Measurements from ENCODE around the gene ZNF621.
A peak's percentile ranks its signal among the peaks of the same experiment; 100 is the strongest.

The ZNF621 gene

GRCh38 chr3:40524568-40525285 lies at the start of gene ZNF621:
Gene ZNF621, plus strand, starts transcription at chr3:40524960. Its CDS starts 881 bp downstream, at chr3:40525841.
- Histone ChIP-seq H3K9me3 (ENCODE audit: control insufficient read depth, insufficient read depth, low read length) (no peaks in the 10 kb centered on the region), H3K27ac (ENCODE audit: low read depth, low read length) (no peak within 1 kb of the TSS), H3K4me3 (ENCODE audit: low read length) (peak within 1 kb of the TSS; percentile 98), H4K20me1 (ENCODE audit: control insufficient read depth, insufficient read depth, low read depth, low read length) (no peaks in the 10 kb centered on the region), H3K4me2 (ENCODE audit: low read length) (peak within 1 kb of the TSS; percentile 92), H3K27me3 (ENCODE audit: control insufficient read depth, low read length) (no peaks in the 10 kb centered on the region), H3K36me3 (ENCODE audit: control insufficient read depth, low read length) (peaks cover 9% of the 10 kb centered on the region), H3K79me2 (ENCODE audit: control insufficient read depth, low read length) (peaks cover 14% of the 10 kb centered on the region), H3F3A (ENCODE audit: control insufficient read depth, insufficient read depth) (no peaks in the 10 kb centered on the region), H3K4me1 (ENCODE audit: control insufficient read depth, low read length) (peaks cover 20% of the 10 kb centered on the region), H3K9me2 (replicated peaks; ENCODE audit: control insufficient read depth, low read length) (no peaks in the 10 kb centered on the region)
- TF ChIP-seq EZH2phosphoT487 (IDR thresholded peaks at IDR 0.05; ENCODE audit: borderline replicate concordance, low read length) (no peak), CTCF (IDR thresholded peaks at IDR 0.05; ENCODE audit: low read depth, low read length, poor library complexity, severe bottlenecking) (no peak)

- no peak within 1 kb of the TSS for H3K27ac ChIP-seq (ENCODE audit: low read depth, low read length)
- H4K20me1 ChIP-seq (ENCODE audit: control insufficient read depth, insufficient read depth, low read depth, low read length): no peaks in the 10 kb centered on the region
- peak within 1 kb of the TSS; percentile 87 for H3K4me2 ChIP-seq (ENCODE audit: low read length)
- TF ChIP-seq EZH2phosphoT487 (IDR thresholded peaks at IDR 0.05; ENCODE audit: borderline replicate concordance, low read length): no peak
- TF ChIP-seq CTCF (IDR thresholded peaks at IDR 0.05; ENCODE audit: low read depth, low read length, poor library complexity, severe bottlenecking): no peak
- H3K36me3 ChIP-seq (ENCODE audit: control insufficient read depth, low read length): peaks cover 24% of the 10 kb centered on the region
- H3K79me2 ChIP-seq (ENCODE audit: control insufficient read depth, low read length): peaks cover 8% of the 10 kb centered on the region
- H3K9me2 ChIP-seq (replicated peaks; ENCODE audit: control insufficient read depth, low read length): no peaks in the 10 kb centered on the region
- H3K4me3 ChIP-seq (ENCODE audit: low read length): peak within 1 kb of the TSS; percentile 93
- H3K4me1 ChIP-seq (ENCODE audit: control insufficient read depth, low read length): peaks cover 28% of the 10 kb centered on the region
- H3K9me3 ChIP-seq (ENCODE audit: control insufficient read depth, insufficient read depth, low read length): no peaks in the 10 kb centered on the region
- no peaks in the 10 kb centered on the region for H3K27me3 ChIP-seq (ENCODE audit: control insufficient read depth, low read length)
- H3F3A ChIP-seq (ENCODE audit: control insufficient read depth, insufficient read depth): 0 out of 2 replicates have a peak, but pooled peaks cover 6% of the 10 kb centered on the region
Observed at GRCh38 chr3:40476478-40477470, 48.0 kb upstream of the ZNF621 start, which contains the start of gene ZNF619. Gene ZNF619, plus strand, starts transcription at chr3:40477122. Its CDS starts 858 bp downstream, at chr3:40477980.

- Histone ChIP-seq H3K9me2 (replicated peaks; ENCODE audit: control insufficient read depth, low read length) (no peaks in the 10 kb centered on the region), H3F3A (ENCODE audit: control insufficient read depth, insufficient read depth) (0 out of 2 replicates have a peak, but pooled peaks cover 6% of the 10 kb centered on the region), H3K4me2 (ENCODE audit: low read length) (peak overlapping the region; percentile 87), H4K20me1 (ENCODE audit: control insufficient read depth, insufficient read depth, low read depth, low read length) (no peaks in the 10 kb centered on the region), H3K4me3 (ENCODE audit: low read length) (peak overlapping the region; percentile 93), H3K9me3 (ENCODE audit: control insufficient read depth, insufficient read depth, low read length) (no peaks in the 10 kb centered on the region), H3K27ac (ENCODE audit: low read depth, low read length) (no peak overlapping the region), H3K27me3 (ENCODE audit: control insufficient read depth, low read length) (no peaks in the 10 kb centered on the region), H3K79me2 (ENCODE audit: control insufficient read depth, low read length) (peaks cover 8% of the 10 kb centered on the region), H3K4me1 (ENCODE audit: control insufficient read depth, low read length) (peaks cover 35% of the 10 kb centered on the region), H3K36me3 (ENCODE audit: control insufficient read depth, low read length) (peaks cover 31% of the 10 kb centered on the region)
- no peak for TF ChIP-seq CTCF (IDR thresholded peaks at IDR 0.05; ENCODE audit: low read depth, low read length, poor library complexity, severe bottlenecking)
- TF ChIP-seq EZH2phosphoT487 (IDR thresholded peaks at IDR 0.05; ENCODE audit: borderline replicate concordance, low read length): no peak
Observed at GRCh38 chr3:40477666-40478065, 47.1 kb upstream of the ZNF621 start.

All from DOHH2 (cell line).